GM19467 (cell line): Measurements from ENCODE around the gene MVD.

Source experiments
- ATAC-seq: cut with Tn5 transposase; IDR thresholded peaks from one replicate; pipeline ENCODE4 v1.9.1; 2021; ENCODE audit warnings: mild to moderate bottlenecking, moderate library complexity; ENCODE audit not compliant: unreplicated experiment

Gene MVD

GRCh38 chr16:88642881-88643643 lies 19.8 kb downstream of the MVD start:
- no peak for ATAC-seq

GRCh38 chr16:88640498-88641247 lies 22.2 kb downstream of the MVD start:
- ATAC-seq = no peak

GRCh38 chr16:88640039-88640495 lies 22.8 kb downstream of the MVD start:
- no peak for ATAC-seq

GRCh38 chr16:88639231-88640038 lies 23.5 kb downstream of the MVD start:
- no peak for ATAC-seq

GRCh38 chr16:88638323-88639230 lies 24.3 kb downstream of the MVD start, which contains the start of gene IL17C:
IL17C (plus strand) TSS chr16:88638572; CDS start chr16:88638642, 70 bp downstream.
- no peak for ATAC-seq

GRCh38 chr16:88636488-88637265 lies 26.2 kb downstream of the MVD start:
- no peak for ATAC-seq

GRCh38 chr16:88635671-88636319 lies 27.1 kb downstream of the MVD start:
- no peak for ATAC-seq

GRCh38 chr16:88634994-88635670 lies 27.8 kb downstream of the MVD start:
- no peak for ATAC-seq

GRCh38 chr16:88634141-88634993 lies 28.5 kb downstream of the MVD start:
- ATAC-seq = peak; percentile 39

- peak; percentile 42 for ATAC-seq
These were observed 29.2 kb downstream of the MVD start for GRCh38 chr16:88633684-88634140.

GRCh38 chr16:88632587-88632930 lies 30.3 kb downstream of the MVD start:
- no peak for ATAC-seq

GRCh38 chr16:88631920-88632586 lies 30.8 kb downstream of the MVD start:
- ATAC-seq = no peak

- ATAC-seq = no peak
These were observed 31.5 kb downstream of the MVD start for GRCh38 chr16:88631384-88631783.

GRCh38 chr16:88630941-88631340 lies 31.9 kb downstream of the MVD start:
- no peak for ATAC-seq

GRCh38 chr16:88630433-88630832 lies 32.5 kb downstream of the MVD start:
- no peak for ATAC-seq

- ATAC-seq = no peak
These were observed 33.1 kb downstream of the MVD start for GRCh38 chr16:88629835-88630234.

- no peak for ATAC-seq
These were observed 34.3 kb downstream of the MVD start for GRCh38 chr16:88628512-88628974.
